GM19438 (cell line): Measurements from ENCODE around the gene IFT122.
"Not testable (repeated sequence)": the region's sequence is repeated elsewhere in the genome, so short reads cannot be mapped to it uniquely, and the experiment has no call there.

ENCODE experiments used
- ATAC-seq: cut with Tn5 transposase; IDR thresholded peaks from one replicate; pipeline ENCODE4 v1.9.1; 2021; ENCODE audit warnings: low read depth; ENCODE audit not compliant: unreplicated experiment

IFT122 gene, protein sequence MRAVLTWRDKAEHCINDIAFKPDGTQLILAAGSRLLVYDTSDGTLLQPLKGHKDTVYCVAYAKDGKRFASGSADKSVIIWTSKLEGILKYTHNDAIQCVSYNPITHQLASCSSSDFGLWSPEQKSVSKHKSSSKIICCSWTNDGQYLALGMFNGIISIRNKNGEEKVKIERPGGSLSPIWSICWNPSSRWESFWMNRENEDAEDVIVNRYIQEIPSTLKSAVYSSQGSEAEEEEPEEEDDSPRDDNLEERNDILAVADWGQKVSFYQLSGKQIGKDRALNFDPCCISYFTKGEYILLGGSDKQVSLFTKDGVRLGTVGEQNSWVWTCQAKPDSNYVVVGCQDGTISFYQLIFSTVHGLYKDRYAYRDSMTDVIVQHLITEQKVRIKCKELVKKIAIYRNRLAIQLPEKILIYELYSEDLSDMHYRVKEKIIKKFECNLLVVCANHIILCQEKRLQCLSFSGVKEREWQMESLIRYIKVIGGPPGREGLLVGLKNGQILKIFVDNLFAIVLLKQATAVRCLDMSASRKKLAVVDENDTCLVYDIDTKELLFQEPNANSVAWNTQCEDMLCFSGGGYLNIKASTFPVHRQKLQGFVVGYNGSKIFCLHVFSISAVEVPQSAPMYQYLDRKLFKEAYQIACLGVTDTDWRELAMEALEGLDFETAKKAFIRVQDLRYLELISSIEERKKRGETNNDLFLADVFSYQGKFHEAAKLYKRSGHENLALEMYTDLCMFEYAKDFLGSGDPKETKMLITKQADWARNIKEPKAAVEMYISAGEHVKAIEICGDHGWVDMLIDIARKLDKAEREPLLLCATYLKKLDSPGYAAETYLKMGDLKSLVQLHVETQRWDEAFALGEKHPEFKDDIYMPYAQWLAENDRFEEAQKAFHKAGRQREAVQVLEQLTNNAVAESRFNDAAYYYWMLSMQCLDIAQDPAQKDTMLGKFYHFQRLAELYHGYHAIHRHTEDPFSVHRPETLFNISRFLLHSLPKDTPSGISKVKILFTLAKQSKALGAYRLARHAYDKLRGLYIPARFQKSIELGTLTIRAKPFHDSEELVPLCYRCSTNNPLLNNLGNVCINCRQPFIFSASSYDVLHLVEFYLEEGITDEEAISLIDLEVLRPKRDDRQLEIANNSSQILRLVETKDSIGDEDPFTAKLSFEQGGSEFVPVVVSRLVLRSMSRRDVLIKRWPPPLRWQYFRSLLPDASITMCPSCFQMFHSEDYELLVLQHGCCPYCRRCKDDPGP

DNA sequence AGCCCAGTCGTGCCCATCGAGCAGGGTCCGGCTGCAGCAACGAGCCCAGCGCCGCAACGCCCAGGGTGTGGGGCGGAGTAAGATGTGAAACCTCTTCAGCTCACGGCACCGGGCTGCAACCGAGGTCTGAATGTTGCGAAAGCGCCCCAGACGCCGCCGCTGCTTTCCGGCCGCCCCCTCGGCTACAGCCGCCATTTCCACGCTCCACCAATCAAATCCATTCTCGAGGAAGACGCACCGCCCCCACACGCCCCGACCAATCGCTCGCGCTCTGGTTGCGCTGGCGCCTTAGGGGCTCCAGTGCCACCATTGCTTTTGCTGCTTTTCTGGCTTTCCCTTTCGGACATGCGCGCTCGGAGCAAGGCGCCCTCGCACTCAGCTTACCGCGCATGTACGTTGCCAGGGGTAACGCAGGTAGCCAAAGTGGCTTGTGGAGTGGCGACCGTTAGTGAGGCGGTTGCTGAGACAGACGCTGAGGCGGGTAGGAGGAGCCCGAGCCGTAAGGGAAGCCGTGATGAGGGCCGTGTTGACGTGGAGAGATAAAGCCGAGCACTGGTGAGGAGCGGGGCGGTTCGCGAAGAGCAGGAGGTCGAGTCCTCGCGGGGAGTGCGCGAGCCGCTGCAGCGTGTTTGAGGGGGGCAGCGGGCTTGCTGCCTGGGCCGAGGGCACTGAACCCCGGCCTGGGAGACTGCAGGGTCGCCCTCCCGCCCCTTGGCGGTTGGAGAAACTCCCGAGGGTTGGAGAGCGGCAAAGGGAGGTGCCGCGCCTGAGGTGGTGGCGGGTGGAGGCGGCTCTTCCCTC lies at the start of gene IFT122, which contains the start of gene MBD4:
TSS of gene IFT122 (plus strand) at position 408 of the 801 bp plus-strand sequence. CDS start at position 515, 107 bp downstream.
TSS of gene MBD4 (minus strand) at position 132 of the 801 bp plus-strand sequence. CDS start at position 17, 115 bp downstream.
- peak; percentile 86 for ATAC-seq

DNA sequence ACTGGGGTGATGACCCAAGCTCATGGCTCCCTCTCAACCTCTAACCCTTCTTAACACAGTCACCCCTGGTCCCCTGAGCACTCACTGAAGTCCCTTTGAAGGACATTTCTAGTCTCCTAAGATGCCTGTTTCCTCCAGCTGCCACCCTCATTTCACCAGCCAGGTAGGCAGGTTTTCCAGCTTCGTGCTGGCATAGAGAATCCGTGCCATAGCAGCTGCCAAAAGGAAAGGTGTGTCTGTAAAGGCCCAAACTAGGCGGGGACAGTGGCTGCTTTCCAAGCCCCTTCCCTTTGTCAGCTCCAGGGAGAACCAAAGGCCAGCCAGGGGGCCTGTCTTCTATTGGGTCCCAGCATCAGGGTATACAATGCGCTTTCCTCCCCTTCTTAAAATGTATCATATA lies 48.4 kb upstream of the IFT122 start:
- not testable (repeated sequence) for ATAC-seq

DNA sequence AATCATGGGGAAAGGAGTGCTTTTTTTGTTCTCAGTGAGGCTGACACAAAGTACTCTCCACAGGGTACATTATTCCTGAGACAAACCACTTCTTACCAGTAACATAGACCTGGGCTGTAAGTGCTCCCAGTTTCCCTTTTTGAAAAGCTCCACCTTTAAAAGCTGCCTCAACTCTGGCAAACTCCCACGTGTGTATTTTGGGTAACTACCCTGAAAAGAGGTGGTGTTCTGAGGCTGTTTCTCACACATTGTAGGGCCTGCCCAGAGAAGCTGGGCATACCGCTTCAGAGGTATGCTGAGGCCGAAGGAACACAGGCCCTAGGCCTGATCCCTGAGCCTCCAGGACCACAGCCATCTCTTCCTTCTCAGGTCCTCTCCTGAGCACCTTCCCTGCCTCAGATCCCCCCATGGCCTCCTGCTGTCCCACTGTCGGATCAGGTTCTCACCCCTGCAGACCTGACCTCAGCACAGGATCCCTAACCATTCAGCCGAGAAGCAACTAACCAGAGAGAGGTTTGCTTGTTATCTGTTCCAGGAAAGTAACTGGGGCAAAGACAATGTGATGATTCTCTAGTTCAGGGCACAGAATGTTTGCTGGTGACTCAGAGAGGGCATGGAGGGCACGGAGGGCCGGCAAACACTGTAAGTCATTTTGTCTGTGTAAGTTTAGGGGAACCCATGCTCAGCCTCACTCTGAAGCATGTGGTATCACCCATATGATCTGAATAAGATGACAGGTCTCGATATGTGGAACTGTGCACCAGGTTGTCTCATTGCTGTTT lies 47.7 kb upstream of the IFT122 start:
- not testable (repeated sequence) for ATAC-seq

DNA sequence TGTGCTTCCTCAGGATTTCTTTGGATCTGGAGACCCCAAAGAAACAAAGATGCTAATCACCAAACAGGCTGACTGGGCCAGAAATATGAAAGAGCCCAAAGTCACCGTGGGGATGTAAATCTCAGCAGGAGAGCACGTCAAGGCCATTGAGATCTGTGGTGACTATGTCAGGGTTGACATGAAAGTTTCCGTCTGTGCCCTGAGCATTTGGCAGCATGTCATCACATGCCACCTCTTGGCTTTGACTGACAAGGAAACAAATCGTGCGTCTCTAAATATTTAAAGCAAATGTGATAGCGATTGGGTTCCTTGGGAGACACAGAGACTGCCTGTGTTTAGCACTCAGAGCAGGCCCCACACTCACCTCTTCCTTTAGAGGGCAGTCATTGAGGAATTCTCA lies 46.8 kb upstream of the IFT122 start:
- no peak for ATAC-seq

DNA sequence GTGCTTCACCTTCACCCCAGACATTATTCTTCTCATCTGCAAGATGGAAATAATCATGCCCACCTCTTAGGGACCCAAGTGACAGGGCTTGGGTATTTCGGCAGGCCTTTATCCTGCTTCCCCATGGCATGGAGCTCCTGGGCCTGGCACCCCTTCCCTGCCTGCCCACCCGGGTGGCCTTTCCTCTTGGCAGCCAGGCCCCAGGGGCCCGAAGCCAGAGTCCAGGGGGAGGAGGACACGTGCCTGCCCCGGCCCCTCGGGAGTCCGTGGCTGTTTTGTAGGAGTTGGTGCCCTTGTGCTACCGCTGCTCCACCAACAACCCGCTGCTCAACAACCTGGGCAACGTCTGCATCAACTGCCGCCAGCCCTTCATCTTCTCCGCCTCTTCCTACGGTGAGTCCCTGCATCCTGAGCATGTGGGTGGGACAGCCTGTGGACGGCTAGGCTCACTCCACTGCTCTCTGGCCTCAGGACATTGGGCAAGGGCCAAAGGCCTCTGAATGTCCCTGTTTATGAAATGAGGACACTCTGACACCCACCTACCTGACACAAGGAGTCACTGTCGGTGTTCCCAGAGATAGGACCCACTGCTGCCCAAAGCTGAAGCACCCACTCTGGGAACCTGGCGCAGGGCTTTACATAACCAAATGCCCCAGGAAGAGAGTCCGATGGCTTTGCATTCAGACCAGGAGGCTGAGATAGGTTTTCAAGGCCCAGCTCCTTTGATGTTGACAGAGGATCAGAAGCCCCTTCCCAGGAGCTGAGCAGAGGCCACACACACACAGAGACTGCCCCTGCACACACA lies 46.1 kb upstream of the IFT122 start:
- ATAC-seq, result not testable (repeated sequence)

DNA sequence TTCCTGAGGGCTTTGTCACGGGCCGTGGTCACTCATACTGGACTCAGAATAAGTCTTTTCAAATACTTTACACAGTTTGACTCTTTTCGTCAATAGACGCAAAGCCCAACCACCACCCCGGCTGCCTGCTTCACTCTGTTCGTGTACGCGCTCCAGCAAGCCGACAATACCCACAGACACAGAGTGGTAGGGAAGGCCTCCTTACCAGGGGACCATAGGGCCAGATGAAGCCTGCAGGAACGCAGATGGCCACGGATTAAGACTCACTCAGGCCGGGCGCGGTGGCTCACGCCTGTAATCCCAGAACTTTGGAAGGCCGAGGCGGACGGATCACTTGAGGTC lies 41.2 kb upstream of the IFT122 start:
- peak; percentile 16 for ATAC-seq

DNA sequence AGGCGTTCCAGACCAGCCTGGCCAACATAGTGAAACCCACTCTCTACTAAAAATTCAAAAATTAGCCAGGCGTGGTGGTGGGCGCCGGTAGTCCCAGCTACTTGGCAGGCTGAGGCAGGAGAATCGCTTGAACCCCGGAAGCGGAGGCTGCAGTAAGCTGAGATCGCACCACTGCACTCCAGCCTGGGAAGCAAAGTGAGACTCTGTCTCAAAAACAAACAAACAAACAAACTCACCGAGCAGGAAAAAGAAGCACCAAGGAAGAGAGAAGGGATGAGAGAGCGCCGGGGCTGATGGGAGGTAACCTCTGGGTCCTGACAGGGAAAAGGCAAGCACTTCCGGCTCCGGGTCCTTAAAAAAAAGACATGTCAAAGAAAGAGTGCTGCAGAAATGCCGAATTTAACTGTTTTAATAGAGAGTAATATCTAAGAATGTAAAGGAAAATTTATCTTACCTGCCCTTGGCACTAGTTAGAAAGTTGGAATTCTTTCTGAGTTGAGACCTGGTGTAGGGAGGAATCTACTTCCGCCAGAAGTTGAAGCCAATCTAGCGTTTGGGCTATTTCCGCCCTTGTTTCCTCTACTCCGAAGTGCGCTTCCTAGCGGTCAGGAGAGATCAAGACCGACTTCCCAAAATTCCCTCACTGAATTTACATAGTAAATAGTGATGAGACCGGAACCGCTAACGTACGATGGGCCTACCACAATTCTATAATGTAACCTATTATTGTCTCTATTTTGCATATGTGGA lies 40.7 kb upstream of the IFT122 start:
- ATAC-seq, result peak; percentile 69

DNA sequence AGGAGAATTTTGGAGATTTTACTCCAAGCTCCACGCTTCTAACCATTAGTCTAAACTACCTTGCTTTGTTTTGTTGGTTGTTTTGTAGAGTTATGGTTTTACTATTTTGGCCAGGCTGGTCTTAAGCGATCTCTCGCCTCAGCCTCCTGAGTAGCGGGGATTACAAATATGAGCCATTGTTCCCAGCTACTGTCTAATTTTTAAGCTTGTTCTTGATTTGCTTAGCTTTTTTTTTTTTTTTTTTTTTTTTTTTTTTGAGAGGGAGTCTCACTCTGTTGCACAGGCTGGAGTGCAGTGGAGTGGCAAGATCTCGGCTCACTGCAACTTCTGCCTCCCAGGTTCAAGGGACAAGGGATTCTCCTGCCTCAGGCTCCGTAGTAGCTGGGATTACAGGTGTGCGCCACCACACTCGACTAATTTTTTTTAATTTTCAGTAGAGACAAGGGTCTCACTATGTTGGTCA lies 40.1 kb upstream of the IFT122 start:
- peak; percentile 18 for ATAC-seq

DNA sequence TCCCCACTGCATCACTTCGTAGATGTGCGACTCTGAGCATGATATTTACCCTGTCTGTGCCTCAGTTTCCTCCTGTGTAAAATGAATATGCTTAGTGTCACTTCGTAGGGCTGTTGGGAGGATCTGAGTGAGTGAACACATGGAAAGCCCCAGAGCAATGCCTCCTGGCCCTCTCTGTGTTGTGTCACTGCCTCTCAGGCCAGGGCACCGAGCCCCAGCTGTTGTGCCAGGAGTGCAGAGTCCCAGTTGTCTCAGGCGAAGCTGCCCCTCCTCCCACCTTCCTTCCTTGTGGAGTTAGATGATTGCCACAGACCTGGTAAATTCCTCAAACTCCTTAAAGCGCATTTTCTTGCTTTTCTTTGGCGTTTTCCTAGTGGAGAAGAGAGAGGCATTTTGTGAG lies 37.8 kb upstream of the IFT122 start:
- ATAC-seq, result no peak

DNA sequence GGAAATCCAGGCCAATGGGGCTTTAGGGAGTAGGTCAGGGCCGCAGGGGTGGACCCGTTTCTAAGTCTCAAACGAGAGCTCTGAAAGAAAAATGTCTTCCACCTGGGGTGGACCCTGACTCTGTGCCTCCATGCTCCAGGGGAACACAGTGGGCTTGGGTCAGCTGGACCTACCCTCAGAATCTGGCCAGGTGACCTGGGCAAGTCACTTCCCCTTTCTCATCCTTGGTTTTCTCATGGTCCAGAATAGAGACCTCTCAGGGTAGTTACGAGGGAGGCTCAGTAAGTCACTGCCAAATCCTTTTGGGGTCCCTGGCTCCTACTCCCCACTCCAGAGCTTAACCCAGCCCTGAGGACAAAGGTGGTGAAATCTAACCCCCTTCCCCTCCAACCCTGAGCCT lies 37.4 kb upstream of the IFT122 start:
- no peak for ATAC-seq

DNA sequence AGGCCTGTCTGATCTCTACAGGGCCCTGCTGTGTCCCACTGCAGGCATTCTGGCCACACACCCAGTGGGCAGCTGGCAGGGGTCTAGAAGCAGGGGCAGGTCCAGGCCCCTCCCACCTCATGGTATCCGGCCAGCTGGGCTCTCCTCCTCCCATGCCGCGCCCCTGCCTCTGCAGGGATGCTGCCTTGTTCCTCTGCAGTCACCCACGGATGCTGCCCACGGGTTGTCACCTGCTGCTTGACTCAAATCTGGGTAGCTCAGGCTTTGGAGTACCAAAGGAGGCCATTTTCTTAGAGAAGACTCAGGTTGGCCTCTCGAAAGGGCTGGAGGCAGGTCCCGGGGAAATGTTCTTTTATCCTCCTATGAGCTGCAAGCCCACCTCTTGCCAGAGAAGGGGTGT lies 36.6 kb upstream of the IFT122 start:
- no peak for ATAC-seq

DNA sequence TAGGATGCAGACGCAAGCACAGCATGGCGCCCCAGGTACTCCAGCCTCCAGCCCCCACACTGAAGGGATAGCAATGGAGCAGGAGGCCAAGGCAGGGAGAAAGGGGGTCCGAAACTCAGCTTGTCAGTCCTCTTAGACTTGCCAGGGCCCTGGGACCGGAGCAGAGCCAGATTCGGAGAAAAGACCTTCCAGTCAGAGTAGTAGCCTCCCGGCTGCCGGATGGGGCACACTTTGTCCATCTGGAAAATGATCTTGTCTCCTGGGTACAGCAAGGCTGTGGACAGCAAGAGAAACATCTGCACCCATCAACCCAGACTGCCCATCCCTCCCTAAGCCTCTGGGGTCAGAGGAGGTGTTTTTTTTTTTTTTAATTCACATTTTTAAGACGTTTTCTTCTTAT lies 35.9 kb upstream of the IFT122 start:
- ATAC-seq, result no peak

DNA sequence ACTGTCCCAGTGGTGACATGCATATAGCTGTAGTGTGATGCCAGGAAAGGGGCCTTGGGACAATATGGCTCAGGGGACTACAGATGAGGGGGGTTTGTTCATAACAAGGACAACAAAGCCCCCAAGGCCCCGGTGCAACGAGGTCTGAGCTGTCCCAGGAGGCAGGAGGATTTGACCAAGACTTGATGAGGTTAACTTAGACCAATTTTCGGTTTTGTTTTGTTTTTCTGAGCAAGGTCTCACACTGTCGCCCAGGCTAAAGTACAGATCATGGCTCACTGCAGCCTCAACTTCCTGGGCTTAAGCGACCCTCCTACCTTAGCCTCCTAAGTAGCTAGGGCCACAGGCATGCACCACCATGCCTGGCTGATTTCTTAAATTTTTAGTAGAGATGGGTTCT lies 35.4 kb upstream of the IFT122 start:
- peak; percentile 55 for ATAC-seq

DNA sequence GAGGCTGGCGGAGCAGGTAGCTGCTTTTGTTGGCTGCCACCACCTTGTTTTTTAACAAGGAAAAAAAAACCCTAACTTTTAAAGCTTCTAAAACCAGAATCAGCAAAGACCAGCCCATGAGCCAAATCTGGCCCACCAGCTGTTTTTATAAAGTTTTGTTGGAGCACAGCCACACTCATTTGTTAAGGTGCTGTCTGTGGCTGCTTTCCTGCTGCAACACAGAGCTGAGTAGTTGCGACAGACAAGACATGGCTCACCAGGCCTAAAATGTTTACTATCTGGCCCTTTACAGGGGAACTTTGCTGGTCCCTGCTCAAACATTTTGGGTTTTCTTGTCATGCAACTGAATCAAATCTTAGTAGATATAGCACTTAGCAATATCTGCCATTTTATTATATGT lies 30.5 kb upstream of the IFT122 start:
- no peak for ATAC-seq

DNA sequence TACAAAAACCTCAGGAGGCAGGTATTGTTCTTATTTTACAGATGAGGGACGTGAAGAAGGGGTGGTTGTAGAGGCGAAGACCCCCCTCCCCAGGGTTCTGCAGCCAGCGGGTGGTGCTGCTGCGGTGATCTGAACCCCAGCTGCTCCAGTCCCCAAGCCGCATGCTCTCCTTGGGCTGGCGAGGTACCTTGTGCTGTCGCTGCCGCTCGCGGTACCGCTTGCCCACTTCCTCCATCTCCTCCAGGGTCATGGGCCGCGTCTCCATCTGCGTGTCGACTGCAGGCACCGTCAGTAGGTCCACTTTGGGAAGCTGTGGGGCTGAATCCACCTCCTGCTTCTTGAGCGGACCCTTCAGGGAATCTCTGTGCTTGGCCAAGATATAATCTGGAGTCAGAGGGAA lies 29.1 kb upstream of the IFT122 start:
- ATAC-seq, result no peak

DNA sequence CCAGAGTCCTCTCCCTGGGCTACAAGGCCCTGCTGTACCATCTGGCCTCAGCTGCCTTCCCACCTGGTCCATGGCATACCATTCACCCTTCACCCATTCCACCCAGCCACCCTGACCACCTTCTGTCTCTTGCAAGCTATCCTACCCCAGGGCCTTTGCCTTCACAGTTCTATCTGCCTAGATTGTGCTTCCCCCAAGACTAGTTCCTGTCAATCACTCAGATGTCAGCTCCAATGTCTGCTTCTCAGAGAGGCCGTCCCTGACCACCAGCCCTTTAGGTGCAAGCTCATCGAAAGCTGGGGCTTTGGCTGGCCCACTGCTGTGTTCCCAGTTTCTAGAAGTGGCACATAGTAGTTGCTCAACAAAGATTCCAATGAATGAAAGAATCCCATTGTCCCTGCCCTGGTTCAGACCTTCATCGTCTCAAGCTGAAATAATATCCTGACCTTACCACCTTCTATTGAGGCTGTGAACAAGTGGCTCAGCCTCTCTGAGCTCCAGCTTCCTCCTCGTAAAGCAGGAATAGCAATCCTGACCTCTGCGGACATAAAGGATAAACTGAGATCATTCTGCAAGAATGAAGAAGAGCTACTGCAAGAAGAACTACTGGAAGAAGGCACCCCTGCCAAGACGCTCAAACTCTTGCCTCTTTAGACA lies 27.4 kb upstream of the IFT122 start:
- ATAC-seq, result no peak

DNA sequence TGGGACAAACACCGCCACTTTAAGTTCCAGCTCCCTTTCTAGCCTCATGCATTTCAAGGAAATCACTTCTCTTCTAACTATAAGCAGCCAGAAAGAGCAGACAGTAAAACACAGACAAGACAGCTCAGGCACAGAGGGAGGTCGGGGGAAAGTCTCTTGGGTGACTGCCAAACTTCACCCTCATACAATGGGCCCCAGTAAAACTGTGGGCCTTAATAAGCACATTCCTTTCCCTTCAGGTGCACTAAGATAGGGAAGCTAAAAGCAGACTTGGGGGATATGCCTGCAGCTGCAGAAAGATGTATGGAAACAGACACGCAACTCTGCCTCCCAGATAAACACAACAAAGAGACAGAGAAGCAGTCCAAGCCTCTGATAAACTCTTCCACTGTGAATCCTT lies 26.8 kb upstream of the IFT122 start:
- not testable (repeated sequence) for ATAC-seq
